GM12878 (cell line): Measurements from ENCODE around the gene DDR1.

Source experiments
- BRCA1 ChIP-seq: IDR thresholded peaks from 2 replicates; pipeline ENCODE4 v1.6.1; 2011; ENCODE audit warnings: low read depth, low read length, improper control_type of control experiment
- FOXM1 ChIP-seq: IDR thresholded peaks from 2 replicates; pipeline ENCODE4 v1.6.1; 2012; ENCODE audit warnings: low read depth, mild to moderate bottlenecking, inconsistent platforms, low read length, moderate library complexity
- HDAC2 ChIP-seq: fragments of 200-600 bp; sonication (generic); IDR thresholded peaks from 2 replicates; pipeline ENCODE4 v1.6.1; 2017
- HDGF ChIP-seq: fragments of 450-650 bp; IDR thresholded peaks from 2 replicates; pipeline ENCODE4 v1.6.1; 2016; ENCODE audit warnings: antibody characterized with exemption
- KDM1A ChIP-seq: fragments of 200-600 bp; sonication (generic); IDR thresholded peaks from 2 replicates; pipeline ENCODE4 v1.6.1; 2016; ENCODE audit warnings: borderline replicate concordance
- POLR2A ChIP-seq: IDR thresholded peaks from 2 replicates; pipeline ENCODE4 v1.6.1; 2011; ENCODE audit warnings: low read depth, mild to moderate bottlenecking, low read length
- SIN3A ChIP-seq: IDR thresholded peaks from 2 replicates; pipeline ENCODE4 v1.6.1; 2012; ENCODE audit warnings: low read depth, low read length, improper control_type of control experiment
- TAF1 ChIP-seq: IDR thresholded peaks from 2 replicates; pipeline ENCODE4 v1.6.1; 2011; ENCODE audit warnings: mild to moderate bottlenecking, low read depth, low read length, borderline replicate concordance
- TF ChIP-seq, protein P1 (sequence below): IDR thresholded peaks from 2 replicates; pipeline ENCODE4 v1.6.1; 2012; ENCODE audit warnings: low read depth, low read length, improper control_type of control experiment
- TF ChIP-seq, protein P2 (sequence below), 3 experiments: IDR thresholded peaks in 2 of 3; conservative IDR thresholded peaks in 1 of 3; 2 replicates each; pipeline ENCODE4 v1.5.1; 2011; ENCODE audit warnings: low read depth in 3 of 3, low read length in 3 of 3, mild to moderate bottlenecking in 3 of 3, control low read depth in 2 of 3, moderate library complexity in 2 of 3, inconsistent platforms in 1 of 3, mixed read lengths in 1 of 3; ENCODE audit not compliant: control insufficient read depth in 2 of 3, insufficient read depth in 1 of 3; ENCODE audit errors: extremely low read depth in 1 of 3
- TF ChIP-seq, protein P3 (sequence below): IDR thresholded peaks from 2 replicates; pipeline ENCODE4 v1.6.1; 2011; ENCODE audit warnings: low read depth, mild to moderate bottlenecking, low read length, moderate library complexity, borderline replicate concordance; ENCODE audit errors: extremely low read depth

DNA sequence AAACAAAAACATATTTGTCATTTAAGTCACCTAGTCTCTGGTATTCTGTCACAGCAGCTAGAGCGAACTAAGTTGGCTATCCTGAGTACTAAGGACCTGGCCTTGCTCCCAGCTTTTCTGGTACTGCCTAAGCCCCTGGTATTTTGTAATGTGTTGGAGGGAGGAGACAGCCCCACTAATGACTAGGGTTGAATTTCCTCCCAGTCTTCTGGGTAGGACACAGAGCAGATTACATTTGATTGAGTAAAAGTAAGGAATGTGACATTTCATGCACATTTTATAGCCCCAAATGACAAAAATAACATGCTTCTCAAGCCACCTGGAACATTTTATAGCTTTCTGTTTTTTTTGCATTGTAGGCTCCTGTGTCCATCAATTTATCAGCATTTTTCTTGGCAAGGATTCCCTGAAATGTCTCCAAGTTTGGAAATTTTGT lies 47.9 kb upstream of the DDR1 start:
- TF ChIP-seq HDGF (no peak), TAF1 (no peak), POLR2A (no peak), KDM1A (no peak), HDAC2 (no peak), BRCA1 (no peak), FOXM1 (no peak), SIN3A (no peak)
- TF ChIP-seq, protein P1, sequence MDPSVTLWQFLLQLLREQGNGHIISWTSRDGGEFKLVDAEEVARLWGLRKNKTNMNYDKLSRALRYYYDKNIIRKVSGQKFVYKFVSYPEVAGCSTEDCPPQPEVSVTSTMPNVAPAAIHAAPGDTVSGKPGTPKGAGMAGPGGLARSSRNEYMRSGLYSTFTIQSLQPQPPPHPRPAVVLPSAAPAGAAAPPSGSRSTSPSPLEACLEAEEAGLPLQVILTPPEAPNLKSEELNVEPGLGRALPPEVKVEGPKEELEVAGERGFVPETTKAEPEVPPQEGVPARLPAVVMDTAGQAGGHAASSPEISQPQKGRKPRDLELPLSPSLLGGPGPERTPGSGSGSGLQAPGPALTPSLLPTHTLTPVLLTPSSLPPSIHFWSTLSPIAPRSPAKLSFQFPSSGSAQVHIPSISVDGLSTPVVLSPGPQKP, result no peak
- TF ChIP-seq, protein P2, sequence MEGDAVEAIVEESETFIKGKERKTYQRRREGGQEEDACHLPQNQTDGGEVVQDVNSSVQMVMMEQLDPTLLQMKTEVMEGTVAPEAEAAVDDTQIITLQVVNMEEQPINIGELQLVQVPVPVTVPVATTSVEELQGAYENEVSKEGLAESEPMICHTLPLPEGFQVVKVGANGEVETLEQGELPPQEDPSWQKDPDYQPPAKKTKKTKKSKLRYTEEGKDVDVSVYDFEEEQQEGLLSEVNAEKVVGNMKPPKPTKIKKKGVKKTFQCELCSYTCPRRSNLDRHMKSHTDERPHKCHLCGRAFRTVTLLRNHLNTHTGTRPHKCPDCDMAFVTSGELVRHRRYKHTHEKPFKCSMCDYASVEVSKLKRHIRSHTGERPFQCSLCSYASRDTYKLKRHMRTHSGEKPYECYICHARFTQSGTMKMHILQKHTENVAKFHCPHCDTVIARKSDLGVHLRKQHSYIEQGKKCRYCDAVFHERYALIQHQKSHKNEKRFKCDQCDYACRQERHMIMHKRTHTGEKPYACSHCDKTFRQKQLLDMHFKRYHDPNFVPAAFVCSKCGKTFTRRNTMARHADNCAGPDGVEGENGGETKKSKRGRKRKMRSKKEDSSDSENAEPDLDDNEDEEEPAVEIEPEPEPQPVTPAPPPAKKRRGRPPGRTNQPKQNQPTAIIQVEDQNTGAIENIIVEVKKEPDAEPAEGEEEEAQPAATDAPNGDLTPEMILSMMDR (IDR thresholded peaks at IDR 0.05 in 2 of 3, conservative IDR thresholded peaks at IDR 0.05 in 1 of 3; ENCODE audit: control insufficient read depth in 2 of 3, extremely low read depth in 1 of 3, insufficient read depth in 1 of 3, low read depth in 3 of 3, low read length in 3 of 3), result no peak
- TF ChIP-seq, protein P3, sequence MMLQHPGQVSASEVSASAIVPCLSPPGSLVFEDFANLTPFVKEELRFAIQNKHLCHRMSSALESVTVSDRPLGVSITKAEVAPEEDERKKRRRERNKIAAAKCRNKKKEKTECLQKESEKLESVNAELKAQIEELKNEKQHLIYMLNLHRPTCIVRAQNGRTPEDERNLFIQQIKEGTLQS, result no peak
